Muscle layer of colon (tissue), 2 donors: ENCODE results near the gene ANXA3.

Experiments used
- H3K27ac ChIP-seq: one replicate; pipeline ENCODE4 v1.7.0; 2013; ENCODE audit warnings: low read depth, mild to moderate bottlenecking, low read length, moderate library complexity
- H3K27me3 ChIP-seq, 2 donors: one replicate each; pipeline ENCODE4 v1.7.0; 2013; ENCODE audit warnings: low read length in 2 of 2, mild to moderate bottlenecking in 2 of 2; ENCODE audit not compliant: insufficient read depth in 2 of 2, control insufficient read depth in 1 of 2
- H3K36me3 ChIP-seq: one replicate; pipeline ENCODE4 v1.7.0; 2013; ENCODE audit warnings: mild to moderate bottlenecking, low read length; ENCODE audit not compliant: insufficient read depth
- H3K4me1 ChIP-seq: one replicate; pipeline ENCODE4 v1.7.0; 2013; ENCODE audit warnings: mild to moderate bottlenecking, low read length; ENCODE audit not compliant: insufficient read depth
- H3K4me3 ChIP-seq, 2 donors: one replicate each; pipeline ENCODE4 v1.7.0; 2013; ENCODE audit warnings: low read length in 2 of 2, low read depth in 1 of 2, mild to moderate bottlenecking in 1 of 2, moderate library complexity in 1 of 2
- H3K9ac ChIP-seq: one replicate; pipeline ENCODE4 v1.7.0; 2013; ENCODE audit warnings: low read length
- H3K9me3 ChIP-seq: one replicate; pipeline ENCODE4 v1.7.0; 2013; ENCODE audit warnings: mild to moderate bottlenecking, low read length
- donor health status: abdominal sarcoma.
- donor health status: Adenocarcinoma of cecum.

Gene ANXA3

GRCh38 chr4:78603384-78603783 lies 51.8 kb downstream of the ANXA3 start:
- H3K4me1 ChIP-seq = peaks cover 4% of the 10 kb centered on the region
- no peaks in the 10 kb centered on the region for H3K9me3 ChIP-seq
- no peak overlapping the region for H3K4me3 ChIP-seq
- H3K36me3 ChIP-seq = no peaks in the 10 kb centered on the region
- no peaks in the 10 kb centered on the region for H3K27me3 ChIP-seq
- no peak overlapping the region for H3K9ac ChIP-seq
- H3K27ac ChIP-seq = no peak overlapping the region

GRCh38 chr4:78604988-78605387 lies 53.4 kb downstream of the ANXA3 start:
- H3K36me3 ChIP-seq = no peaks in the 10 kb centered on the region
- H3K9ac ChIP-seq = no peak overlapping the region
- H3K4me1 ChIP-seq = peaks cover 4% of the 10 kb centered on the region
- H3K4me3 ChIP-seq = no peak overlapping the region
- H3K27me3 ChIP-seq = no peaks in the 10 kb centered on the region
- no peak overlapping the region for H3K27ac ChIP-seq
- no peaks in the 10 kb centered on the region for H3K9me3 ChIP-seq

- H3K36me3 ChIP-seq = no peaks in the 10 kb centered on the region
- no peak overlapping the region for H3K9ac ChIP-seq
- no peak overlapping the region for H3K27ac ChIP-seq
- H3K9me3 ChIP-seq = no peaks in the 10 kb centered on the region
- H3K27me3 ChIP-seq = no peaks in the 10 kb centered on the region
- no peak overlapping the region for H3K4me3 ChIP-seq
- peaks cover 4% of the 10 kb centered on the region for H3K4me1 ChIP-seq
Observed at GRCh38 chr4:78606035-78606434, 54.5 kb downstream of the ANXA3 start.

GRCh38 chr4:78606530-78607095 lies 55.0 kb downstream of the ANXA3 start:
- H3K9me3 ChIP-seq = no peaks in the 10 kb centered on the region
- H3K4me3 ChIP-seq = no peak overlapping the region
- no peaks in the 10 kb centered on the region for H3K27me3 ChIP-seq
- peaks cover 4% of the 10 kb centered on the region for H3K4me1 ChIP-seq
- no peak overlapping the region for H3K27ac ChIP-seq
- H3K36me3 ChIP-seq = no peaks in the 10 kb centered on the region
- no peak overlapping the region for H3K9ac ChIP-seq

- Histone ChIP-seq H3K36me3 (no peaks in the 10 kb centered on the region), H3K9ac (no peak overlapping the region), H3K9me3 (no peaks in the 10 kb centered on the region), H3K4me1 (no peaks in the 10 kb centered on the region), H3K27me3 (no peaks in the 10 kb centered on the region), H3K4me3 (no peak overlapping the region), H3K27ac (no peak overlapping the region)
Observed at GRCh38 chr4:78608684-78609083, 57.1 kb downstream of the ANXA3 start.

- no peaks in the 10 kb centered on the region for H3K36me3 ChIP-seq
- H3K27me3 ChIP-seq = no peaks in the 10 kb centered on the region
- no peak overlapping the region for H3K27ac ChIP-seq
- H3K9me3 ChIP-seq = no peaks in the 10 kb centered on the region
- H3K4me3 ChIP-seq = no peak overlapping the region
- no peaks in the 10 kb centered on the region for H3K4me1 ChIP-seq
- H3K9ac ChIP-seq = no peak overlapping the region
Observed at GRCh38 chr4:78609580-78609979, 58.0 kb downstream of the ANXA3 start.

- H3K27ac ChIP-seq = no peak overlapping the region
Observed at GRCh38 chr4:78610546-78611214, 59.1 kb downstream of the ANXA3 start.

GRCh38 chr4:78611215-78611558 lies 59.6 kb downstream of the ANXA3 start:
- Histone ChIP-seq H3K9ac (no peak overlapping the region), H3K27ac (no peak overlapping the region), H3K9me3 (no peaks in the 10 kb centered on the region), H3K4me1 (no peaks in the 10 kb centered on the region), H3K4me3 (no peak overlapping the region), H3K27me3 (no peaks in the 10 kb centered on the region), H3K36me3 (no peaks in the 10 kb centered on the region)

More at GRCh38 chr4:78610546-78611214, 59.1 kb downstream of the ANXA3 start:
- Histone ChIP-seq H3K36me3 (no peaks in the 10 kb centered on the region), H3K4me3 (no peak overlapping the region), H3K4me1 (no peaks in the 10 kb centered on the region), H3K9ac (no peak overlapping the region), H3K27me3 (no peaks in the 10 kb centered on the region), H3K9me3 (no peaks in the 10 kb centered on the region)

GRCh38 chr4:78612398-78613178 lies 61.0 kb downstream of the ANXA3 start:
- Histone ChIP-seq H3K9me3 (no peaks in the 10 kb centered on the region), H3K36me3 (no peaks in the 10 kb centered on the region), H3K27ac (no peak overlapping the region), H3K9ac (no peak overlapping the region), H3K4me3 (no peak overlapping the region), H3K27me3 (no peaks in the 10 kb centered on the region), H3K4me1 (no peaks in the 10 kb centered on the region)

GRCh38 chr4:78613522-78614321 lies 62.2 kb downstream of the ANXA3 start:
- no peaks in the 10 kb centered on the region for H3K4me1 ChIP-seq
- H3K27me3 ChIP-seq = no peaks in the 10 kb centered on the region
- no peak overlapping the region for H3K27ac ChIP-seq
- H3K9me3 ChIP-seq = no peaks in the 10 kb centered on the region
- no peak overlapping the region for H3K4me3 ChIP-seq
- no peak overlapping the region for H3K9ac ChIP-seq
- H3K36me3 ChIP-seq = no peaks in the 10 kb centered on the region

- H3K4me1 ChIP-seq = no peaks in the 10 kb centered on the region
- H3K36me3 ChIP-seq = no peaks in the 10 kb centered on the region
- no peaks in the 10 kb centered on the region for H3K9me3 ChIP-seq
- H3K9ac ChIP-seq = no peak overlapping the region
- H3K27ac ChIP-seq = no peak overlapping the region
- no peak overlapping the region for H3K4me3 ChIP-seq
- H3K27me3 ChIP-seq = no peaks in the 10 kb centered on the region
Observed at GRCh38 chr4:78616046-78616498, 64.5 kb downstream of the ANXA3 start.
